ENCODE results near the gene TBC1D23. TPM values are rescaled to one million over a fixed set of nuclear protein-coding genes. Genes with fewer than 3 reads are reported as not detected.
"Not testable (repeated sequence)": the region's sequence is repeated elsewhere in the genome, so short reads cannot be mapped to it uniquely, and the experiment has no call there.

The TBC1D23 gene
- total RNA-seq, 1 experiment from 2014 or later, result 68.0 TPM

DNA sequence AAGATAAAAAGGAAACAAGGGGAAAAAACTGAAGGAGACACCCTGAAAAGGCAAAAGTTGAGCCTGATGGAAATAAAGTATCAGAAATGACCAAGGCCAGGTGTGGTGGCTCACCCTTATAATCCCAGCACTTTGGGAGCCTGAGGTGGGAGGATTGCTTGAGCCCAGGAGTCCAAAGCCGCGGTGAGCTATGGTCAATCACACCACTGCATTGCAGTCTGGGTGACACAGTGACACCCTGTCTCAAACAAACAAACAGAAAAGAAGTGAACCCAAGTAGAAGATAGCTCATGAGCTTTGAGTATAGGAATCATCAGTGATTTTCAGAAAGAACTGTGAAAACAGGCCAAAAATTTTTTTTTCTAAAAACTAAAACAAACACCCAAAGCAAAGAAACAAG, 26.4 kb upstream of the TBC1D23 start:
- H3K9me3 ChIP-seq (ENCODE audit: insufficient read depth, low read depth), result peaks cover 15% of the 10 kb centered on the region
- no peaks in the 10 kb centered on the region for H4K20me1 ChIP-seq (ENCODE audit: insufficient read depth)
- H3K4me1 ChIP-seq (replicated peaks; ENCODE audit: insufficient read depth), result no peaks in the 10 kb centered on the region
- no peak overlapping the region for H3K4me2 ChIP-seq
- DNase-seq, result no peak
- no peaks in the 10 kb centered on the region for H3K27me3 ChIP-seq (ENCODE audit: insufficient read depth, low read depth)
- ChIA-PET POLR2A (ENCODE audit: unreplicated experiment) (interaction anchor here (0.6 kb wide), 1 partner anchor 192 kb away, joined by 4 read pairs; no protein-coding TSS in a partner anchor), CTCF (interaction anchor here (0.6 kb wide), 1 partner anchor 403 kb away, joined by 8 read pairs; no protein-coding TSS in a partner anchor)
- intact Hi-C loops (cut with micrococcal nuclease; ENCODE audit: unreplicated experiment), result no loop called here
- no peak overlapping the region for H3K27ac ChIP-seq
- H3F3A ChIP-seq (ENCODE audit: insufficient read depth, low read depth), result no peaks in the 10 kb centered on the region
- H3K4me3 ChIP-seq, result no peak overlapping the region
- no peak overlapping the region for H2AFZ ChIP-seq
- BruUV-seq (replicated peaks), result no TSS peak
- no peaks in the 10 kb centered on the region for H3K79me2 ChIP-seq (ENCODE audit: low read depth)
- no peaks in the 10 kb centered on the region for H3K36me3 ChIP-seq (ENCODE audit: low read depth)
- no peak for TF ChIP-seq EZH2 (IDR thresholded peaks at IDR 0.05; ENCODE audit: low read depth)
- TF ChIP-seq, protein P1, sequence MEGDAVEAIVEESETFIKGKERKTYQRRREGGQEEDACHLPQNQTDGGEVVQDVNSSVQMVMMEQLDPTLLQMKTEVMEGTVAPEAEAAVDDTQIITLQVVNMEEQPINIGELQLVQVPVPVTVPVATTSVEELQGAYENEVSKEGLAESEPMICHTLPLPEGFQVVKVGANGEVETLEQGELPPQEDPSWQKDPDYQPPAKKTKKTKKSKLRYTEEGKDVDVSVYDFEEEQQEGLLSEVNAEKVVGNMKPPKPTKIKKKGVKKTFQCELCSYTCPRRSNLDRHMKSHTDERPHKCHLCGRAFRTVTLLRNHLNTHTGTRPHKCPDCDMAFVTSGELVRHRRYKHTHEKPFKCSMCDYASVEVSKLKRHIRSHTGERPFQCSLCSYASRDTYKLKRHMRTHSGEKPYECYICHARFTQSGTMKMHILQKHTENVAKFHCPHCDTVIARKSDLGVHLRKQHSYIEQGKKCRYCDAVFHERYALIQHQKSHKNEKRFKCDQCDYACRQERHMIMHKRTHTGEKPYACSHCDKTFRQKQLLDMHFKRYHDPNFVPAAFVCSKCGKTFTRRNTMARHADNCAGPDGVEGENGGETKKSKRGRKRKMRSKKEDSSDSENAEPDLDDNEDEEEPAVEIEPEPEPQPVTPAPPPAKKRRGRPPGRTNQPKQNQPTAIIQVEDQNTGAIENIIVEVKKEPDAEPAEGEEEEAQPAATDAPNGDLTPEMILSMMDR (conservative IDR thresholded peaks at IDR 0.05), result no peak
- H3K9me2 ChIP-seq (ENCODE audit: insufficient read depth), result no peaks in the 10 kb centered on the region

DNA sequence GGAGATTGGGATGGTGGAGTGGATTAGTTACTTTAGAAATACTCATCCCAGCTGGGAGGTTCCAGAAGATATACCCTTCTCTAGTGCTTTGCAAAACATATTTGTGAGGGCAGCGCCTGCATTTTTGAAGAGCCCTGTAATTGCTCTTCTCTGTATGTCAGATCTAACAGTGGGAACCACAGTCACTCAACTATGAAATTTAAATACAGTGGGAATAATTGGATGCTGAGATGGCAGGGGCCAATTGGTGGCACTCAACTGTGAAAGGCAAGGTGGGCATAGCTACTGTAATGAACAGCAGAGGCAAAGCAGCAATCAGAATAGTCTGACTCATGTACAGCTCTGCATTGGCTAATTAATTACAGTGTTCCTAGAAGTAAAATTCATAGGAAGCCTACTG, 22.2 kb upstream of the TBC1D23 start:
- Histone ChIP-seq H3F3A (ENCODE audit: insufficient read depth, low read depth) (no peaks in the 10 kb centered on the region), H3K4me1 (replicated peaks; ENCODE audit: insufficient read depth) (no peaks in the 10 kb centered on the region), H3K27ac (no peak overlapping the region), H3K27me3 (ENCODE audit: insufficient read depth, low read depth) (no peaks in the 10 kb centered on the region), H3K9me3 (ENCODE audit: insufficient read depth, low read depth) (peaks cover 15% of the 10 kb centered on the region), H3K9me2 (ENCODE audit: insufficient read depth) (no peaks in the 10 kb centered on the region), H4K20me1 (ENCODE audit: insufficient read depth) (no peaks in the 10 kb centered on the region), H3K79me2 (ENCODE audit: low read depth) (no peaks in the 10 kb centered on the region), H3K4me2 (no peak overlapping the region), H3K4me3 (no peak overlapping the region), H3K36me3 (ENCODE audit: low read depth) (no peaks in the 10 kb centered on the region), H2AFZ (no peak overlapping the region)
- ChIA-PET CTCF (no interaction called here), POLR2A (ENCODE audit: unreplicated experiment) (interaction anchor here (0.6 kb wide), 1 partner anchor 226 kb away, joined by 7 read pairs; no protein-coding TSS in a partner anchor)
- no TSS peak for BruUV-seq (replicated peaks)
- intact Hi-C loops (cut with micrococcal nuclease; ENCODE audit: unreplicated experiment), result no loop called here
- DNase-seq, result no peak
- TF ChIP-seq EZH2 (IDR thresholded peaks at IDR 0.05; ENCODE audit: low read depth), result no peak
- TF ChIP-seq, protein P1 (conservative IDR thresholded peaks at IDR 0.05), result no peak

DNA sequence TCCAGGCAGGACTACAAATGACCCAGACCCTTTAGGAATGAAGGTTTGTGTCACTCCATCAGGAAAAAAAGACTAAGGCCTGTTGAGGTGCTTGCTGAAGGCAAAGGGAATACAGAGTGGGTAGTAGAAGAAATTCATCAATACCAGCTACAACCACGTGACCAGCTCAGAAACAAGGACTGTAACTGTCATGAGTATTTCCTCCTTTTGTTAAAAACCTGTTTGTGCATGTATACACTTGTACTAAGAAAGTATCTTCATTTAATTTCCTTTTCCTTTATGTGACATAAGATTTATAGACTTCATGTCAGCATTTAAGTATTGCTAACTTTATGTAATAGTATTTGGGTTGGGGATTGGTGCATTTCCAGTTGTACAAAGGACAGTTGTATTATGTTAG, 18.3 kb upstream of the TBC1D23 start:
- H3F3A ChIP-seq (ENCODE audit: insufficient read depth, low read depth); H4K20me1 ChIP-seq (ENCODE audit: insufficient read depth); POLR2A ChIA-PET (ENCODE audit: unreplicated experiment); CTCF ChIA-PET; H3K4me3 ChIP-seq; H3K4me1 ChIP-seq (replicated peaks; ENCODE audit: insufficient read depth); H3K27me3 ChIP-seq (ENCODE audit: insufficient read depth, low read depth); H3K79me2 ChIP-seq (ENCODE audit: low read depth); H3K9me2 ChIP-seq (ENCODE audit: insufficient read depth); H3K4me2 ChIP-seq; H3K36me3 ChIP-seq (ENCODE audit: low read depth); BruUV-seq (replicated peaks); H3K27ac ChIP-seq; DNase-seq; H2AFZ ChIP-seq: not testable (repeated sequence)
- intact Hi-C loops (cut with micrococcal nuclease; ENCODE audit: unreplicated experiment), result loop anchor here (10.0 kb wide), 1 partner anchor 58 kb away; no protein-coding TSS in a partner anchor
- H3K9me3 ChIP-seq (ENCODE audit: insufficient read depth, low read depth), result peaks cover 15% of the 10 kb centered on the region

DNA sequence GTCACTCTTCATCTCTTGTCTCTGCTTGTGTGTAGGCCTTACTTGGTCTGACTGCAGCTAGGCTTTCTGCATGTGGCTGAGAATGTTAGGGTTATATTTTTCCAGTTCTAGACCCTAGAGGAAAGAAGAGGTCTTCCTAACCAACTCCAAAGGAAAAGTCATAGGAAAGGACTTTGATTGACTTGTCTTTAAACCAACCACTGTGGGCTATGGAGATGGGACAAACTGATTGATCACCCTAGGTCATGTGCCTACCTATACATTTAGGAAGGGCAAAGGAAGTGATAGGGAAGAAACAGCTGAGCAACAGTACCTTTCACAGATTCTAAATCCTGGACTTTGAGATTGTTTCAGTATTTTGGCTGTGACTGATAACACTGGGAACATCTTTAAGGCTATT, 16.5 kb upstream of the TBC1D23 start:
- no peak for TF ChIP-seq EZH2 (IDR thresholded peaks at IDR 0.05; ENCODE audit: low read depth)
- TF ChIP-seq, protein P1 (conservative IDR thresholded peaks at IDR 0.05), result no peak
- no peaks in the 10 kb centered on the region for H3K9me2 ChIP-seq (ENCODE audit: insufficient read depth)
- ChIA-PET POLR2A (ENCODE audit: unreplicated experiment) (no interaction called here), CTCF (no interaction called here)
- BruUV-seq (replicated peaks), result no TSS peak
- no peaks in the 10 kb centered on the region for H3K4me1 ChIP-seq (replicated peaks; ENCODE audit: insufficient read depth)
- no peak for DNase-seq
- no peaks in the 10 kb centered on the region for H3K27me3 ChIP-seq (ENCODE audit: insufficient read depth, low read depth)
- H2AFZ ChIP-seq, result 0 out of 2 replicates have a peak overlapping the region, but pooled peaks have one; percentile 5
- no peaks in the 10 kb centered on the region; the same call in 1 of the 2 replicates for H3K9me3 ChIP-seq (ENCODE audit: insufficient read depth, low read depth)
- intact Hi-C loops (cut with micrococcal nuclease; ENCODE audit: unreplicated experiment), result loop anchor here (10.0 kb wide), 1 partner anchor 59 kb away; no protein-coding TSS in a partner anchor
- H3K79me2 ChIP-seq (ENCODE audit: low read depth), result no peaks in the 10 kb centered on the region
- H3K4me3 ChIP-seq, result no peak overlapping the region
- no peaks in the 10 kb centered on the region for H4K20me1 ChIP-seq (ENCODE audit: insufficient read depth)
- no peaks in the 10 kb centered on the region for H3F3A ChIP-seq (ENCODE audit: insufficient read depth, low read depth)
- H3K36me3 ChIP-seq (ENCODE audit: low read depth), result no peaks in the 10 kb centered on the region
- H3K27ac ChIP-seq, result no peak overlapping the region
- no peak overlapping the region for H3K4me2 ChIP-seq

All from PC-9 (cell line).